Activated naive CD8-positive, alpha-beta T cell treated with anti-CD3 and anti-CD28 coated beads, Interleukin-2, amount 50 U/mL, for 16 hours (primary cell): ENCODE data around the gene FGFR2.

Experiments
- DNase-seq: peaks from one replicate; pipeline ENCODE4 v3.0.0-alpha.2; 2020; ENCODE audit warnings: low read depth, low spot score

The FGFR2 gene

DNA sequence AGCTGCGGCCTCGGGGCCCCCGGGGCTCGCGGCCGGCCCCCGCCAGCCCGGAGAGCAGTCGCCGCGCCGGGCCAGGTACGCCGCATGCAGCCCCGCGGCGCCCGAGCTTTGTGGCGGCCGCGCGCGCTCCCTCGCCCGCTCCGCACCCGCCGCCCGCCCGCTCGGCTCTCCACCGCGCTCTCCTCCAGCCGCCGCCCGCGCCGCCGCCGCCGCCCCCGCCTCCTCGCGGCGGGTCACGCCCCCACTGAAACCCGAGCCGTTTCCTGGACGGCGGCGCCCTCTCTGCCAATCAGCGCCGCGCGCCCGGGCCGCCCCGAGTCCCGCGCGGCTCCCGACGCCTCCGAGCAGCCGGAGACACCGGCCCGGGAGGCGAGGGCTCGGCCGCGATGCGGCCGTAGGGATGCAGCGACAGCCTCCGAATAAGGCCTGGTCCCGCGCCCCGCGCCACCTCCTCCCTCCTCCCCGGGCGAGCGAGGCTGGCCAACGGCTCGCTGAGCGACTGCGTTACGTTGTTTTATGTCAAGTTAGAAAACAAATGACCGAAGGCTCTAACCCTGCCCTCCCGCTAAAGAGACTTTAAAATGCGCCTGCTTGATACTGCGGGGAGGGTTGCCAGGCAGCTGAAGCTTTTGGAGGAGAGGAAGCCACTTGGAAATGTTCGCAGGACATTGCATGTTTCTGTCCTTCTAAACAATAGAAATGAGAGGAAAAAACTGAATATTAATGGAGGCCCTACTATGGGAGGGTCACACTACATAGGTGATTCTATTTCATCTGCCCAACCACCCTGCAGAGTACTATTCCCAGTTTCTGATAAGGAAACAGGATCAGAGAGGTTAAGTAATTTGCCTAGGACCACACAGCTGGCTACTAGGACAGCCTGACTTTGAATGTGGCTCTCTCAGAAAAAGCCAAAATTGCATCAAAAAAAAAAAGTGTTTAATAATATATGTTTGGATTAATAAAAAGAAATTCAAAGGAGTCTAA lies at the start of gene FGFR2:
Gene FGFR2 (minus strand): TSS at position 182 of the 987 bp plus-strand sequence. CDS start 4,627 bp downstream, outside the sequence.
- no peak for DNase-seq

GRCh38 chr10:121647401-121647800 lies 49.2 kb upstream of the FGFR2 start:
- no peak for DNase-seq

- DNase-seq = no peak
Measured at GRCh38 chr10:121645696-121646095, 47.5 kb upstream of the FGFR2 start.

- no peak for DNase-seq
Measured at GRCh38 chr10:121644501-121644900, 46.3 kb upstream of the FGFR2 start.

DNA sequence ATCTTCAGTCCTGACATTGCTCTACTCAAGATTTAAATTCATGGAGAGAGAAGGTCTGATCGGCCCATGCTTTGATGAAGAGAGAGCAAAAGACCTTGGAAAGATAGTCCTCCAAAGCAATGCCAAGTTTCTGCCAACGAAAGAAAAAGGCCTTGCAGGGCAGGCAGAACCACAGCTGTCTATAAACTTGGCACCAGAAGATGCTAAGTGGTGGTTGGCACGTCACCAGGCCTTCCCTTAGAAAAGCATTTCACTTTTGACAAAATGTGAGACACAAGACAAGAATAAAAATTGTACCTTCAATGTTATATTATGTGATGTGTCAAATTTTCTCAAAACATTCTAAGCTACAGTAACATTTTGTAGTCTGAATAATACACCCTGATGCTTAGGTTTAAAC lies 42.0 kb upstream of the FGFR2 start:
- no peak for DNase-seq

- no peak for DNase-seq
Measured at GRCh38 chr10:121639416-121639815, 41.2 kb upstream of the FGFR2 start.

DNA sequence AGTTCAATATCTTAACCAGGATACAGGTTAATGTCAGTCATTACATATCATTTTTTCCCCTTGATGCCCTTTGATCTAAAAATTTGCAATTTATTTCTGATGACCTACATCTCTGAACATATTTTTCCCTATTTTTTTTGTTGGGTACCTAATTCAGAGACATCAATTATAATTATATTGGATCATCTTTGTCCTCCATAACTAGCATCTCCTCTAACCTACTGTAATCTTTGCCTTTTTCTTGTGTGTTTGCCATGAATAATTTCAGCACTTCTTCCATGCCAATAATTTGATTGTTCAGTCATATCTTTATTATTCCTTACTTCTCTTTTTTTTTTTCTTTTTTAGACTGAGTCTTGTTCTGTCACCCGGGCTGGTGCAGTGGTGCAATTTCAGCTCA lies 39.2 kb upstream of the FGFR2 start:
- no peak for DNase-seq

GRCh38 chr10:121633056-121633455 lies 34.8 kb upstream of the FGFR2 start:
- no peak for DNase-seq

- no peak for DNase-seq
Measured at GRCh38 chr10:121631365-121632029, 33.3 kb upstream of the FGFR2 start.

GRCh38 chr10:121628859-121629258 lies 30.6 kb upstream of the FGFR2 start:
- DNase-seq = no peak

- no peak for DNase-seq
Measured at GRCh38 chr10:121627876-121628581, 29.8 kb upstream of the FGFR2 start.

DNA sequence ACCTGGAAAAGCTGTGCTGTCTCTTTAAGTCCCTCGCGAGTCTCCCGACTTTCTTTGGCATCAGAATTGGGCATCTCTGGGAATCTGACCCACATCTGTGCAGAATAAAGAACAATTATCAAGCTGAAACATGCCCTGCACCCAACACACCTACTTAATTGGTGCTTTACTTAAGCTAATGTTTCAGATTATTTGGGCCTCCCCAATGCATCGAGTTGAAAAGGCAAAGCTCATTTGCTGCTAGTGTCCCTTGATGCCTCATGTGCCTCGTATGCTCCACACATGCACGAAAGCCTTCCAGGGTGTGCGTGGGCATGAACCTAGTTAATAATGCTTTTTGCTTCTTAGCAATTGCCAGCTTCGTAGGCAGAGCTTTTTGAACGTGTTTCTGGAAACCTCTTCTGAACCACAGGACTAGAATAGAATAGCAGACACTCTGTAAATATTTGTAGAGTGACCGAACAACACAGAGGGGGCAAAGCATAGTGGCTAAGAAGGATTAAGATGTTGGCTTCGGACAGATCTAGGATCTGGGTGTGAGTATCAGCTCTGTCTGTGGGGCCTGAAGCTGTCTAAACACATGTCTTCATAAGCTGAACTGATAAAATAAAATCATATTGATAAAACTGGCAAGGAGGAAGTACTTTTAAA lies 26.7 kb upstream of the FGFR2 start:
- no peak for DNase-seq

- DNase-seq = no peak
Measured at GRCh38 chr10:121618906-121619305, 20.7 kb upstream of the FGFR2 start.

DNA sequence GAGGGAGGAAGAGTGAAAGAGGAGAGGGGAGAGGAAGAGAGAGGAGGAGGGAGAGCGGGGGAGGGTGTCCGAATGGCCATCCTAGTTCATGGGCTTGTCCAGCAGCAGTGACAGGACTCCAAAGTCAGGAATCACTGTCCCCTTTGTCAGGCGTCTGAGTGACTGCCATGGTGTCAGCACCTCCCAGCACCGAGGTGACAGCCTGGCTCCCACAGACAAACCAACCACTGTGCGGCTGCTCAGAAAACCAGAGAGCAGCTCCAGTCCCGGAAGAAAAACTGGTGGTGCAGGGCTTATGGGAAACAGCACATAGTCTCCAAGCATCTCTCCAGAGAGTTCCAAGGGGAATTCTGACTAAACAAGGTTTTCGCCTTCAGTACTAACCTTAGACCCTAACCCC lies 18.9 kb upstream of the FGFR2 start:
- no peak for DNase-seq

DNA sequence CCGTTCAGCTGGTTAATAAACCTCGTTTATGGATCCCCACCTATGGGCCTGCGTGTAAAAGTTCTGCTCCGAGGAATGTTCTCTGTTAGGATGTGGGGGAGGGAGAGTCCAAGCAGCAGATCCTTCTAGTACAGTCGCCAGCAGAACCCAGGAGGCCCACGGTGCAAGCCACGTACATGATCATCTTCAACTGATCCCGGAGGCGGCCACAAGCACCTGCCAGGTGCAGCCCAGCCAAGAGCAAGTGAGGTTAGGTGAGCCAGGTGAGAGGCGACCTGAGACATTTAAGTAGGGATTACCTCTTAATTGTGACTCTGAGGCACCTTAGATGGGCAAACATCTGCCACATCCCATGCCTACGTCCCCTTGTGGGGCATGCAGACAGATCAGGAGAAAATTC lies 18.0 kb upstream of the FGFR2 start:
- DNase-seq = no peak

- DNase-seq = no peak
Measured at GRCh38 chr10:121615836-121616235, 17.6 kb upstream of the FGFR2 start.

GRCh38 chr10:121615435-121615793 lies 17.2 kb upstream of the FGFR2 start:
- DNase-seq = no peak

DNA sequence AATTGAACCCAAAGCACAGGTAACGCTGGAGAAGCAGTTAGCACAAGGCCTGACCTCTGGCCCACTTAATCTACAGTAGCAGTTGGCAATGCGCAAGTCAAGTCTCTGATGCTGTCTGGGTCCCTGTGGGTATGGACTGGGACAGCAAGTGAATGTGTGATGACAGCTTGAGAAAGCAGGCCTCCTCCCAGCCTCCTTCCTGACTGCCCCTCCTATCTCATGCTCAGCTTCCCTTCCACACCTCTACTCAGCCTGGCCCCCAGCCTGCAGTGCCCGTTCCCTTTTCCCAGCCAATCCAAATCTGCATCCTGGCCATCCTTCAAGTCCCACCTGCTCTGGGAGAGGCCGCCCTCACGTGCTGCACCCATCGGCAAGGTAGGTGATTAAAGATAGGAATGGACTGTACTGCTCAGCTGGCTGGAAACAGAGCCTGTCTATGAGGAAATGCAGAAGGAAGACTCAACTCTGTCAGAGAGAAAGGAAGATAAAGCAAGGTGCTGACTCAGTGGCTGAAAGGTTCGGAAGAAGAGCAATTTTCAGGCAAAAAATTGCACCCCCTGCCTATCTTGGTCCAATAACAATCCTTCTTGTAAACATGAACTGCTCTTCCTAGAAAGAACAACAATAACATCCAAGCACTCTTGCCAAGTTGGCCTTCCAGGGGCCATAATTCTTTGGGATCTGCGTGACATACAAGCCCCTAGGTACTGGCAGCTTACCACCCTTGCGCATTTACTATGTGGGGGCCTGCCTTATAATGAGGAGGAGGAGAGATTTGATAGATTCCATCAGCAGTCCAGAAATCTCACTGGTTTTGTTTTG lies 16.6 kb upstream of the FGFR2 start:
- DNase-seq = no peak

DNA sequence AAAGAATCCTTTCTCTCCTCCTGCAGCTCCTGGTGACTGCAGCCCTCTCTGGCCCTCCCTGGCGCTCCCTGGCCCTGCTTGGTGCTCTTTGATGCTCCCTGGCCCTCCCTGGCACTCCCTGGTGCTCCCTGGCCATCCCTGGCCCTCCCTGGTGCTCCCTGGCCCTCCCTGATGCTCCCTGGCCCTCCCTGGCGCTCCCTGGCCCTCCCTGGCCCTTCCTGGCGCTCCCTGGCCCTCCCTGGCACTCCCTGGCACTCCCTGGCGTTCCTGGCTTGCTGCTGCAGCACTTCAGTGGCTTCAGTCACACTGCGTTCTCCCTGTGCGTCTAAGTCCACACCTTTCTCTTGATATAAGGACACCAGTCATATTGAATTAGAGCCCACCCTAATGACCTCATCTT lies 15.2 kb upstream of the FGFR2 start:
- no peak for DNase-seq

DNA sequence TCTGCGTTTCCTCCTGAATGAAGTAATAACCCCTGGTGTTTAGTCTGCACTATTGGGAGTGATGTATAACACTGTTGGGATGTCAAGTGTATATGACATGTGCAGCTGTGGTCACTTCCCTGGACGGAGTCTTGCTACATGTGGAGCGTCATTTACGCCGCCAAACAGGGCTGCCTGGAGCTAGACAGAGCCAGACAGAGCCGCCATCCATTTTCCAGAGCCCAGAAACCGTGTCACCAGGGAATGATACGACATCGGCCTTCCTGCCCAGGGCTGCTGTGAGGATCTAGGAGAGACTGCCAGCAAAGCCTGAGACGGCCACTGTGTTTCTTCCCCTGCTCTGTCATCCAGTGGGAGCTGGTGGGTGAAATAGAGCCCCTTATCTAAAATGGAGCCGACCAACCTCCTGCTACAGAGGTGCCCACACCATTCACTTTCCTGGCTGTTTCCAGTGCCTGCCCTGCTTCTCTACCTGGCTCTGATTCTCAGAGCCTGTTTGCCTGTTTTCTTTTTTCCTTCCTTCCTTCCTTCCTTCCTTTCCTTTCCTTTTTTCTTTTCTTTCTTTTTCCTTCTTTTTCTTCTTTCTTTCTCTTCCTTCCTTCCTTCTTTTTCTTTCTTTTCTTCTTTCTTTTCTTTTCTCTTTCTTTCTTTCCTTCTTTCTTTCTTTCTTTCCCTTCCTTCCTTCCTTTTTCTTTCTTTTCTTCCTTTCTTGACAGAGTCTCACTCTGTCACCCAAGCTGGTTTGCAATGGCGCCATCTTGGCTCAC lies 13.3 kb upstream of the FGFR2 start:
- DNase-seq = no peak
